IMR-90 (cell line): ENCODE results near the gene PPARG. TPM values are rescaled to one million over a fixed set of nuclear protein-coding genes. Genes with fewer than 3 reads are reported as not detected.
"Not testable (repeated sequence)": the region's sequence is repeated elsewhere in the genome, so short reads cannot be mapped to it uniquely, and the experiment has no call there.

ENCODE experiments used
- ATAC-seq: fragments of 200-7000 bp; cut with Tn5 transposase; 2 replicates; pipeline ENCODE4 v1.9.1; 2020; ENCODE audit warnings: low read depth, mild to moderate bottlenecking, moderate library complexity
- BruUV-seq: library from RNA; stranded (reverse); fragments of 400-500 nt; replicated peaks from 2 replicates; lab custom pipeline; 2021; lab: Mats Ljungman, UMichigan
- CTCF ChIA-PET: fragments of 300-600 bp; formaldehyde crosslinking; extraction: SDS; loops from one replicate; lab custom pipeline; 2021; ENCODE audit warnings: antibody characterized with exemption; lab: Yijun Ruan, JAX
- POLR2A ChIA-PET: fragments of 300-600 bp; sonication (Branson Sonifier 250); formaldehyde crosslinking; loops from one replicate; lab custom pipeline; 2022; ENCODE audit warnings: antibody characterized with exemption; ENCODE audit not compliant: unreplicated experiment; lab: Charles Lee
- DNase-seq: peaks from one replicate; pipeline ENCODE4 v3.0.0; 2013
- H2AFZ ChIP-seq: replicated peaks from 2 replicates; pipeline ENCODE3; 2013; ENCODE audit warnings: low read length, mild to moderate bottlenecking; ENCODE audit not compliant: poor library complexity
- H2AK5ac ChIP-seq: 2 replicates; pipeline ENCODE4 v1.6.1; 2013; ENCODE audit warnings: low read depth, low read length, inconsistent platforms
- H2AK9ac ChIP-seq: replicated peaks from 2 replicates; pipeline ENCODE3; 2013; ENCODE audit warnings: mild to moderate bottlenecking, low read depth, low read length, moderate library complexity; ENCODE audit not compliant: poor library complexity
- H2BK120ac ChIP-seq: 2 replicates; pipeline ENCODE4 v1.6.1; 2013; ENCODE audit warnings: low read depth, low read length, inconsistent platforms
- H2BK15ac ChIP-seq: 3 replicates; pipeline ENCODE4 v1.6.1; 2013; ENCODE audit warnings: low read depth, low read length, inconsistent platforms
- H2BK20ac ChIP-seq: 2 replicates; pipeline ENCODE4 v1.6.1; 2013; ENCODE audit warnings: low read depth, mild to moderate bottlenecking, inconsistent platforms, low read length, moderate library complexity
- H2BK5ac ChIP-seq: 2 replicates; pipeline ENCODE4 v1.6.1; 2013; ENCODE audit warnings: mild to moderate bottlenecking, low read depth, low read length, inconsistent platforms; ENCODE audit not compliant: poor library complexity, severe bottlenecking
- H3K14ac ChIP-seq: replicated peaks from 2 replicates; pipeline ENCODE4 v1.6.1; 2013; ENCODE audit warnings: low read depth, low read length, inconsistent platforms
- H3K18ac ChIP-seq: 2 replicates; pipeline ENCODE4 v1.6.1; 2013; ENCODE audit warnings: low read depth, low read length, control low read depth
- H3K23ac ChIP-seq: 2 replicates; pipeline ENCODE4 v1.6.1; 2013; ENCODE audit warnings: low read depth, low read length, inconsistent platforms
- H3K27ac ChIP-seq: 2 replicates; pipeline ENCODE4 v1.5.1; 2013; ENCODE audit warnings: mild to moderate bottlenecking, control low read depth, low read length; ENCODE audit not compliant: insufficient read depth
- H3K27me3 ChIP-seq: 2 replicates; pipeline ENCODE4 v1.6.1; 2013; ENCODE audit warnings: low read length; ENCODE audit not compliant: control insufficient read depth, insufficient read depth
- H3K36me3 ChIP-seq: 2 replicates; pipeline ENCODE4 v1.6.1; 2013; ENCODE audit warnings: low read length, mixed read lengths; ENCODE audit not compliant: control insufficient read depth, insufficient read depth
- H3K4ac ChIP-seq: 2 replicates; pipeline ENCODE4 v1.6.1; 2013; ENCODE audit warnings: low read depth, low read length, inconsistent platforms
- H3K4me1 ChIP-seq: 2 replicates; pipeline ENCODE4 v1.6.1; 2013; ENCODE audit warnings: low read length, mixed read lengths; ENCODE audit not compliant: control insufficient read depth, insufficient read depth
- H3K4me2 ChIP-seq: 2 replicates; pipeline ENCODE4 v1.6.1; 2013; ENCODE audit warnings: low read depth, mild to moderate bottlenecking, control low read depth, low read length, moderate library complexity
- H3K4me3 ChIP-seq: 2 replicates; pipeline ENCODE4 v1.5.1; 2013; ENCODE audit warnings: low read depth, mild to moderate bottlenecking, control low read depth, low read length, moderate library complexity; ENCODE audit not compliant: insufficient read depth
- H3K56ac ChIP-seq: 2 replicates; pipeline ENCODE4 v1.6.1; 2013; ENCODE audit warnings: low read length, inconsistent platforms; ENCODE audit not compliant: insufficient read depth; ENCODE audit errors: extremely low read depth
- H3K79me1 ChIP-seq, 2 experiments: 2 replicates each; pipeline ENCODE4 v1.6.1; 2013; ENCODE audit warnings: low read length in 2 of 2, inconsistent platforms in 1 of 2, low read depth in 1 of 2
- H3K9ac ChIP-seq: 2 replicates; pipeline ENCODE4 v1.6.1; 2013; ENCODE audit warnings: low read depth, low read length, control low read depth
- H3K9me1 ChIP-seq: 2 replicates; pipeline ENCODE4 v1.6.1; 2013; ENCODE audit warnings: low read length, inconsistent platforms; ENCODE audit not compliant: insufficient read depth
- H3K9me3 ChIP-seq: 2 replicates; pipeline ENCODE4 v1.6.1; 2013; ENCODE audit warnings: low read length; ENCODE audit not compliant: control insufficient read depth, insufficient read depth
- H4K20me1 ChIP-seq: 2 replicates; pipeline ENCODE4 v1.6.1; 2013; ENCODE audit warnings: low read length, inconsistent platforms; ENCODE audit not compliant: insufficient read depth
- H4K5ac ChIP-seq: 2 replicates; pipeline ENCODE4 v1.6.1; 2013; ENCODE audit warnings: mild to moderate bottlenecking, low read depth, low read length, control low read depth
- H4K8ac ChIP-seq, 2 experiments: 2 replicates each; pipeline ENCODE4 v1.6.1; 2013; ENCODE audit warnings: low read depth in 2 of 2, low read length in 2 of 2, control low read depth in 1 of 2, inconsistent platforms in 1 of 2
- H4K91ac ChIP-seq: 2 replicates; pipeline ENCODE4 v1.6.1; 2013; ENCODE audit warnings: low read depth, low read length, inconsistent platforms; ENCODE audit not compliant: insufficient read depth
- WGBS, 2 experiments: methylation state at CpG; one replicate each; pipeline versions ENCODE4 v1.1.5 to v1.1.7; 2013; ENCODE audit warnings: missing lambda C conversion rate in 2 of 2; ENCODE audit not compliant: insufficient read length in 1 of 2; ENCODE audit errors: extremely low coverage in 2 of 2; 5-methylcytosine and 5-hydroxymethylcytosine counted together
- dilution Hi-C: fragments of 300-500 bp; cut with HindIII; formaldehyde crosslinking; loops from one replicate; pipeline ENCODE4 v1.14.3; 2018; ENCODE audit warnings: low sequenced_read_pairs; ENCODE audit not compliant: unreplicated experiment
- in situ Hi-C: fragments of 300-500 bp; cut with MboI; formaldehyde crosslinking; loops from 3 replicates; pipeline ENCODE4 v1.14.3; 2019; ENCODE audit warnings: low sequenced_read_pairs, inconsistent platforms, mixed read lengths
- intact Hi-C: fragments of 100-400 bp; cut with micrococcal nuclease; formaldehyde crosslinking; loops from 2 replicates; pipeline ENCODE4 v1.10.0; 2022
- polyA plus RNA-seq, 3 experiments: library from polyadenylated mRNA; depleted of rRNA; stranded (reverse); fragments of >200 nt; gene quantifications; 2 replicates each; pipeline ENCODE4 v1.2.3, GENCODE V29; 2012; ENCODE audit warnings: low replicate concordance in 1 of 3
- total RNA-seq: library from RNA; depleted of rRNA; stranded (reverse); fragments of >200 nt; gene quantifications from 2 replicates; pipeline ENCODE4 v1.2.3, GENCODE V29; 2012

Gene PPARG
- total and polyA plus RNA-seq, 2 of the 4 experiments (the other 2 are of a cell fraction): 11.2 to 23.8 TPM

GRCh38 chr3:12285779-12286178 lies 3.1 kb upstream of the PPARG start:
- H3K27ac ChIP-seq, POLR2A ChIA-PET, H3K18ac ChIP-seq, H2AK5ac ChIP-seq, H3K27me3 ChIP-seq, CTCF ChIA-PET, H2AFZ ChIP-seq, H4K5ac ChIP-seq, H2AK9ac ChIP-seq, H3K4me1 ChIP-seq, ATAC-seq, H3K23ac ChIP-seq, H2BK20ac ChIP-seq, H3K4me3 ChIP-seq, H4K20me1 ChIP-seq, H4K91ac ChIP-seq, H4K8ac ChIP-seq, dilution Hi-C loops, H2BK120ac ChIP-seq, H2BK15ac ChIP-seq, H3K4ac ChIP-seq, H3K14ac ChIP-seq, H3K56ac ChIP-seq, H3K9me1 ChIP-seq, H3K36me3 ChIP-seq, BruUV-seq, H3K9ac ChIP-seq, DNase-seq, H3K9me3 ChIP-seq, H2BK5ac ChIP-seq, in situ Hi-C loops, H3K4me2 ChIP-seq: not testable (repeated sequence)
- WGBS, 2 experiments: no CpG with 5 or more reads among the region's 7 CpGs
- peaks cover 6 to 15% of the 10 kb centered on the region in 2 experiments; a peak in 3 of 4 replicates for H3K79me1 ChIP-seq
- intact Hi-C loops: loop anchor here (5.0 kb wide), 2 partner anchors 93 to 108 kb away; no protein-coding TSS in a partner anchor
